Retina (tissue), 1 donor: ENCODE measurements around the gene CCDC159.
"Not testable (repeated sequence)": the region's sequence is repeated elsewhere in the genome, so short reads cannot be mapped to it uniquely, and the experiment has no call there.

Experiments used
- DNase-seq: peaks from one replicate; pipeline ENCODE4 v3.0.0-alpha.2; 2016

CCDC159 gene, protein sequence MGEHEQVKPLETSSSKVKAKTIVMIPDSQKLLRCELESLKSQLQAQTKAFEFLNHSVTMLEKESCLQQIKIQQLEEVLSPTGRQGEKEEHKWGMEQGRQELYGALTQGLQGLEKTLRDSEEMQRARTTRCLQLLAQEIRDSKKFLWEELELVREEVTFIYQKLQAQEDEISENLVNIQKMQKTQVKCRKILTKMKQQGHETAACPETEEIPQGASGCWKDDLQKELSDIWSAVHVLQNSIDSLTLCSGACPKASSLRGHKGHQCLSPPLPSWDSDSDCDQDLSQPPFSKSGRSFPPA

DNA sequence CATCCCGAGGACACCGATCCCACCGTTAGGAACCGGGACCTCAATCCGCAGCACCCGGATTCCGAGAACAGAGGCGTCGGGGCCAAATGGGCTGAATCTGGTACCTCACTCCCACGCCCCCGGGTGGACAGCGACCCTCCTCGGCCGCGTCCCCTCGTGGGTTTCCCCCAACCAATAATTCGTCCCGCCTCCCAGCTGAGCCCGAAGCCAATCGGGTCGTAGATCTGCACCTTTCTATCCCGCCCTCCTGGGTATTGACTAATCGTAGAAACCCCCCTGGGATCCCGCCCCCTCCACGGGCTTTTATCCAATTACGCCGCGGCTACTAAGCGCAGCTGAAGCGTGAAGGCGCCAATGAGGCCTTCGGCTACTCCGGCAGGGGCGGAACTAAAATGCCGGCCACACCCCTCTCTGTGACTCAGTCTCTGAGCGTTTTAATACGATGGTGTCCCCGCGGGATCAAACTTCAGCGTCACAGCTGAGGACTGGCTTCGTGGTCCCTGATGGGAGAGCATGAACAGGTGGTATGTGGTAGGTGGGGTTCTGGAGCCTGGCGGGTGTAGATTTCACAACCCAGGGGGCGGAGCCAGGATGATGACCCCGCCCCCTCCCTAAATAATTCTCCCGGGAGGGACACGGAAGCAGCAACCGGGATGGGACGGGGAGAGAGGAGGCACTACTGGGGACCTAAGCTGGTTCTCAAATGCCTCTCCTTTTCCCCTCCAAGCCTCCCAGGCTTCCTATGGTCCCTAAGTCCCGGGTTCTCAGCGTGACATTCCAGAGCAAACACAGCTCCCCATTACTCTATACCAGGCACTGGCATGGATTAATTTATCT lies at the start of gene CCDC159, which contains the start of gene TMEM205:
Gene CCDC159 (plus strand): TSS at position 416 of the 837 bp plus-strand sequence. CDS start 88 bp downstream, at position 504.
Gene TMEM205 (minus strand): TSS at position 165 of the 837 bp plus-strand sequence. CDS start 649 bp downstream, outside the sequence.
- peak; percentile 94 for DNase-seq

DNA sequence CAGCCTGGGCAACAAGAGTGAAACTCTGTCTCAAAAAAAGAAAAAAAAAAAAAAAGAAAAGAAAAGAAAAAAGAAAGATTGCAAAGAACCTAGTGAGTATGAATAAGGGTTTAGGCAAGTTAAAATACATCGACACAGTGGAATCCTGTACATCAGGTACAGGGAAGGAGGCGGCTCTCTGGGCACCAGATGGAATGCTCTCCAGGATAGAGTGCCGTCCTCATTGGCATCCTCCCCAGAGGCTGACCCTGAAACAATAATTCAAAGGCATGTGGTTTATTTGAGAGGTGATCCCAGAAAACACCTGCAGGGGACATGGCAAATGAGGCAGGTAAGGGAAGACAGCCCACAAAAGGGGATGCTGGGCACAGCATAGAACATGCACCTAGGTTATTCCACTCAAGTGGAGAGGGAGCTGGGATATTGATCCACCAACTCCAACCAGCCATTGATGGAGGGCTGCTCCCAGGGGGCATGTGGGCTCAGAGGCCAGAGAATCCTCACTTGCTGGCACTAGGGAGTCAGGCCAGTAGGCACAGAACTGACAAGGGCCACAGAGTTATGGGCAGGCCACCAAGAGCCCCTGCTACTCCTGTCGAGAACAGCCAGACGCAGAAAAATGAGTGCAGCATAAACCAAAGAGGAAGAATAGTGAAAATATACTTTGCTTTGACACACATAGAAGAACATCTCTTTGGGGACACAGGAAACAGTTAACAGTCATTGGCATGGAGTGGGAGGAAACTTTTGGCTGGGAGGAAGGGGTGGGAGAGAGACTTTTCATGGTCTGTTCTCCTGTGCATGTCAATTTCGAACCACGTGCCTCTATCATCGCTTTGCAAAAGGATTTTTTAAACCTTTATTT lies 46.1 kb upstream of the CCDC159 start:
- no peak for DNase-seq

DNA sequence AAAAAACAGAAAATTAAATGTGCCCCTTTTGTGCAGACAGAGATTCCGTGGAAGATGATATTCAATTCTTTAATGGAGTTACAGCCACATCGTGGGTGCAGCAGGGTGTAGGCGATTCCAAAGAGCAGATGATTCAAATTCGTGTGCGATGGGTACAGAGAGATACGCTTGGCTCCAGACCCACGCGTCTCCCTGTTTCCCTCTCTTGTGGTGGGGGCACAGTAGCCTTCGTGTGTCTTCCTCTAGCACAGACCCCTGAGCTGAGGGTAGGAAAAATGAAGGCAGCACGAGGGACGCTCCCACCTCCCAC lies 45.6 kb upstream of the CCDC159 start:
- DNase-seq: no peak

DNA sequence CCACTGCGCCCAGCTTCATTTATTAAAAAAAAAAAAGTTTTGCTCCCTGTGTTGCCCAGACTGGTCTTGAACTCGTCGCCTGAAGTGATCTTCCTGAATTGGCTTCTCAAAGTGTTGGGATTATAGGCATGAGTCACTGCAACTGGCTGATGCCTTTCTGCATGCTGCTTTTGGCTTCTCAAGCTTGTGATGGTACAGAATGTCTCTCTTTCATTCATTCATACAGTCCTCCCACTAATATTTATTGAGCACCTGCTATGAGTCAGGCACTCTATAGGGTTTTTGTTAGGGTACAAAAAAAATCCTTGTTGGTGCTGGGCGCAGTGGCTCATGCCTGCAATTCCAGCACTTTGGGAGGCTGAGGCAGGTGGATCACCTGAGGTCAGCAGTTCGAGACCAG lies 41.4 kb upstream of the CCDC159 start:
- no peak for DNase-seq

DNA sequence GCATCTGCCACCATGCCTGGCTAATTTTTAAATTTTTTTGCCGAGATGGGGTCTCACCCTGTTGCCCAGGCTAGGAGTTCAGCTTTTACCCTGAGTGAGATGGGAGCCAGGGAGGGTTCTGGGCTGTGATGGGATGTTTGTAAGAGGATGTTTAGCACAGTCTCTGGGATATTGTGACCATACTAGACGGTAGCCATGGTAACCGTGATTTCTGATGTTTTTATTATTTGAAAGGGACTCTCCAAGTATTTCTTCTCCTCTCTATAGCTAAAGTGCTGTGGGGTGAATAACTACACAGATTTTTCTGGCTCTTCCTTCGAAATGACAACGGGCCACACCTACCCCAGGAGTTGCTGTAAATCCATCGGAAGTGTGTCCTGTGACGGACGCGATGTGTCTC lies 40.0 kb upstream of the CCDC159 start:
- DNase-seq: no peak

DNA sequence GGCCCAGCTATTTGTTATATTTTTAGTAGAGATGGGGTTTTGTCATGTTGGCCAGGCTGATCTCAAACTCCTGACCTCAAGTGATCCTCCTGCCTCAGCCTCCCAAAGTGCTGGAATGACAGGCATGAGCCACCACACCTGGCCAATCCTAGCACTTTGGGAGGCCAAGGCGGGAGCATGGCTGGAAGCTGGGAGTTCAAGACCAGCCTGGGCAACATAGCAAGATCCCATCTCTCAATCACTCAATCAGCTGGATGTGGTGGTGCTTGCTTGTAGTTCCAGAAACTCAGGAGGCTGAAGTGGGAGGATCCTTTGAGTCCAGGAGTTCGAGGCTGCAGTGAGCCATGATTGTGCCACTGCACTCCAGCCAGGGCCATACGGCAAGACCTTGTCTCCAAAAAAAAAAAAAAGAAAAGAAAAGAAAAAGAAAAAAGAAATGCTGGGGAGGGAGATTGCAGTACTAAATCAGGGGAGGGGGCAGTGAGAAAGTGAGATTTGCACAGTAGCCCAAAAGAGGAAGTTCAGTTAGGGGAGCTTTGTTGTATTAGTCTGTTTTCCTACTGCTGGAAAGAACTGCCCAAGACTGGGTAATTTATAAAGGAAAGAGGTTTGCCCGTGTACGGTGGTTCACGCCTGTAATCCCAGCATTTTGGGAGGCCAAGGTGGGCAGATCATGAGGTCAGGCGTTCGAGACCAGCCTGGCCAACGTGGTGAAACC lies 25.9 kb upstream of the CCDC159 start:
- not testable (repeated sequence) for DNase-seq

DNA sequence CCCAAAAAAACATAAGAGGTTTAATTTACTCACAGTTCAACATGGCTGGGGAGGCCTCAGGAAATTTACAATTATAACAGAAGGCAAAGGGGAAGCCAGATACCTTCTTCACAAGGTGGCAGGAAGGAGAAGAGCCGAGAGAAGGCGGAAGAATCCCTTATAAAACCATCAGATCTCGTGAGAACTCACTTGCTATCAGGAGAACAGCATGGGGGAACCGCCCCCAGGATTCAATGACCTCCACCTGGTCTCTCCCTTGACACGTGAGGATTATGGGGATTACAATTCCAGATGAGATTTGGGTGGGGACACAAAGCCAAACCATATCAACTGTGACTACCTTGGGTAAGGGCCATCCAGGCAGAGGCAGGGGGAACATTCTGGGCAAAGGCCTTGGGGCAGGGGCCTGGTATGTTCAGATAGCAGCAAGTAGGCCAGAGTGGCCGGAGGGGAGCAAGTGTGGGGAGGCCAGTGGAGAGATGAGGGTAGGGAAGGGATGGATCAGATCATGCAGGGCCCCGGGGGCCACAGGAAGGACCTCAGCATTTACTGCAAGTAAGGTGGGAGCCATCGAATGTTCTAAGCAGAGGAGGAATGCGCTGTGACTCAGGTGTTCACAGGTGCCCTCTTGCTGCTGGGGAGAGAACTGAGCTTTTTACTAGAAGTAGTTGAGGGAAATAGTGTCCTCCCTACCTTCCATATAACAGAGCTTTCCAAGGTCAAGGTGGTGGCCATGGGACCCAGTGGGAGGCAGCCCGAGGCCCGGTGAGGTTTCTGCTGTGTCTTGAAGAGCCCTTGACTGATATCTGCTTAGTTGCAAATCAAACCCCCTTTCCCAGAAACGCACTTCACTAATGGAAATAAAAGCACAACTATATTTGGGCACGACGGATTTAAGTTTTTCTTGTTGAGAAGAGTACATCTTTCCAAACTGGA lies 24.9 kb upstream of the CCDC159 start:
- no peak for DNase-seq

DNA sequence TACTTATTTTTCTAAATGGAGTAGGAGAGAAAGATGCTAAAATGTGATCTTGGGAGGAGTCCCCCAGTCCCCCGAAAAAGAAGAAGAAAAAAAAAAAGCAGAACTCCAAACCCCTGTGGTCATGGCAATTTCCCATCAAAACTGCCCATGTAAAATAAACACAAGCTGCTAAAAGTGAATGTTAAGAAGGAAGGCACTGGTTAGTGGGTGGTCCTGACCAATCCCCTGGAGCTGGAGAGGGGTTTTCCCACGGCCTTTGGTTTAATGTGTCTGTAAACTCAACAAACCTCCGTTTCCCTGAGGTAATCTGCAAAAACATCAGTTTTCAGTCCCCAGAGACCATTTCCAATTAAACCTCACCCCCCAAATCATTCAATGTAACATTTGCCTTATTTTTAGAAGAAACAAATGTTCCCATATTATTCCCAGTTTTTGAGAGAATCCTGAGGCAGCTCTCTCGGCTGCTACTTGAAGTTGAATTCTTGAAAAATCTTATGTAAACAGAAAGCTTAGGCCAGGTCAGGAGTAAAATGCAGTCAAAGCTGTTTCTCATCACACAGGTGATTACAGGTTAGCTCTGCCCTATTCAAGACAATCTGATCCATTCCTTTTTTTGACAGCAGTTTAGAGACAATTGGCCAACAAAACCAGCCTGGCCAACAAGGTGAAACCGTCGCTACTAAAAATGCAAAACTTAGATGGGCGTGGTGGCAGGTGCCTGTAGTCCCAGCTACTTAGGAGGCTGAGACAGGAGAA lies 23.9 kb upstream of the CCDC159 start:
- no peak for DNase-seq

DNA sequence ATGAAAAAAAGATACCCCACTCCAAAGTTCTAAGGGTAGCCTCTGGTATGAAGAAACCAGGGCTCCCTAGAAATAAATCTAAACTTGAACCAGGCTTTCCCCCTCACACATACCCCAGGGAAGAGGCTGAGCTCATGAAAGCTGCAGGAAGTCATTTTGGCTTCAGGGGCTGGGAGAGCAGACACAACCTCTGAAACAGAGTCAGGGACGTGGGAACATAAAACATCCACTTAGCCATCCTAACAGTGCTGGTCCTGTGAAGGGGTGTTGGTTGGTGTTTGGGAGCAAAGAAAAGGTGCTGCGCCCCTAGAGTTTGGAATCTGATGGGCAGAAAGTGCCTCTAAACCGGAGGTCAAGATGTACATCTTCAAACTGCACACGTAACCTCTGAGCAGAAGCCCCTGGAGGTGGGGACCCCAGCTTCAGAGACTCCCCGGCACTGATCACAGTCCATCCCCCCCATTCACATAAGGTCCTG lies 22.7 kb upstream of the CCDC159 start:
- no peak for DNase-seq

DNA sequence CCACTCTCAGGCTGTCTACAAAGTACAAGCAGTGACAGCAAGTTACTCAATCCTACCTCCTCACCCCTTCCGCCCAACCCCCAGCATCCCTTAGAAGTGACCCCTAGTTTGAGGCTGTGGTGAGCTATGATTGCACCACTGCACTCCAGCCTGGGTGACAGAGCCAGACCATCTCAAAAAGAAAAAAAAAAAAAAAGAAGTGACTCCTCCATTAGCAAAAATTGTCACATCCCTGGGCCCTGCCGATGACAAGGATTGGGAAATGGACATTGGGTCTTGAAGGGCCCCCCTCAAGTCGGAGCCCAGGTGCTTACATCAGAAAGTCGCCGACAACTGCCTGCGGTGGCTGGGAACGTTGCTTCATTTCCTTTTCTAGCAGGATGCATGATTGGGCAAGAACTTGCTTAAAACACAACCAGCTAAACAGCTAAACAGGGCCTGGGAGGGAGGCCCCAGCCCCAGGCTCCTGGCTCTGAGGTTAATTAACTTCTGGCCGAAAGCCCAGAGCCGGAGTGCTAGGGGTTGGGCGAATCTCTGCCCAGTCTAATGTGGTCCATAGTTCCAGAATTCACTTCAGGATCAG lies 22.1 kb upstream of the CCDC159 start:
- DNase-seq: no peak

DNA sequence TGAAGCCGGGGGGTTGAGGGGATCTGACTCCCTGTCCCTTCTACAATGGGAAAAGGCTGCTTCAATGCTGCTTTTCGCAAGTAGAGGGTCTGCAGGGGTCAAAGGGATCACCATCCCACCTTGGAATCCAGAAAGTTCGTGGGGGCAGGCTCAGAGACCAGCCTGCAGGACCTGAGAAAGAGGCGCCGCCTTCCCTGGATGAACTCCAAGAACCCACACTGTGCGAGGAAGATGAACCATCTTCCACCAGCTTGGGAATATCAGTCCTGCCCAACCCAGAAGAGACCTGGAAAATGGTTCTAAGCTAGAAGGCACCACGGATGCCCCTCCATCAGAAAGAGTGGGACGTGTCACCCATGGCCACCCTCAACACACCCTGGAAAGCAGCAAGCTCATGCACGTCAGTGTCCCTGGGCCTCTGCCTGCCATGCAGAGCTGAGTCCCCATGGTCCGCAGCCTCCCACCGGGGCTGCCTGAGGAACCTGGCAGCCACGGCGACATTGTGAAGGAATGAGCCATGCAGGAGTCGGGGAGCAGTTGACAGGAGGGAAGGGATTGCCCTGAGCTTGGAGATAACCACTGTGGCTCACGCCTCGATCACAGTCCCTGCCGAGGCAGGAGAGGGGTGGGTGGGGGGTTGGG lies 21.4 kb upstream of the CCDC159 start:
- no peak for DNase-seq

DNA sequence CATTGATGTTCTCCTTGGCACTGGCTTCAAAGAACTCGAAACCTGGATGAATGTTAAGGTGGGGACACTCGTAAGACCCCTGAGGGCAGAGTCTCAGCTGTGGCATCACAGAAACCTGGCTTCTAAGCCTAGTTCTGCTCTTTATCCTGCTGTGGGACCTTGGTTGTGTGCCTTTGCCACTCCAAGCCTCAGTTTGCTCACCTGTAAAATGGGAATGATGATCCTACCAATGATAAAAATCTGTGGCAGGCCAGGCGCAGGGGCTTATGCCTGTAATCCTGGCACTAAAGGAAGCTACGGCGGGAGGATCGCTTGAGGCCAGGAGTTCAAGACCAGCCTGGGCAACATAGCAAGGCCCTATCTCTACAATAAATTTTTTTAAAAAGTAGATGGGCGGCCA lies 20.8 kb upstream of the CCDC159 start:
- DNase-seq: no peak

DNA sequence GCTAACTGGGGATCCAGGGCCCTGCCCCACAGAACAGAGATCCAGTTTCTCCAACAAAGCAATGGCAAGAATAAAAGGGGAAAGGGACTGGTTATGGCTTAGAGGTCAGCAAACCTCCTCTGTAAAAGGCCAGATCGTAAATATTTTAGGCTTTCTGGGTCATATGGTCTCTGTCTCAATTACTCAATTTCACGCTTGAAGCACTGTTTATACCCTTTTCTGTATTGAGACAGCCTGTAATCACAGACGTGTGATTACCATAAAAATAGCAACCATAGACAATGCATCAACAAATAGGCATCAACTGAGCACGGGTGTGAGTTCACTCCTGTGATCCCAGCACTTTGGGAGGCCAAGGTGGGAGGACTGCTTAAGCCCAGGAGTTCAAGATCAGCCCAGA lies 16.2 kb upstream of the CCDC159 start:
- no peak for DNase-seq

DNA sequence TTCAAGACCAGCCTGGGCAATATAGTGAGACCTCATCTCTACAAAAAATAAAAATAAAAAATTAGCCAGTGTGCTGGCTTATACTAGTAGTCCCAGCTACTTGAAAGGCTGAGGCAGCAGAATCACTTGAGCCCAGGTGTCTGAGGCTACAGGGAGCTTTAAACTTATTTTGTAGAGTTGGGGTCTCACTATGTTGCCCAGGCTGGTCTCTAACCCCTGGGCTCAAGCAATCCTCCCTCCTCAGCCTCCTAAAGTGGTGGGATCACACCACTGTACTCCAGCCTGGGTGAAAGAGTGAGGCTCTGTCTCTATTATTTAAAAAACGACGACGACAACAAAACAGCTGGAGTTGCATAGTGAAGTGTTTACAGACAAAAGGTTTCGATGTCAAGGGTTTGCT lies 14.8 kb upstream of the CCDC159 start:
- no peak for DNase-seq

DNA sequence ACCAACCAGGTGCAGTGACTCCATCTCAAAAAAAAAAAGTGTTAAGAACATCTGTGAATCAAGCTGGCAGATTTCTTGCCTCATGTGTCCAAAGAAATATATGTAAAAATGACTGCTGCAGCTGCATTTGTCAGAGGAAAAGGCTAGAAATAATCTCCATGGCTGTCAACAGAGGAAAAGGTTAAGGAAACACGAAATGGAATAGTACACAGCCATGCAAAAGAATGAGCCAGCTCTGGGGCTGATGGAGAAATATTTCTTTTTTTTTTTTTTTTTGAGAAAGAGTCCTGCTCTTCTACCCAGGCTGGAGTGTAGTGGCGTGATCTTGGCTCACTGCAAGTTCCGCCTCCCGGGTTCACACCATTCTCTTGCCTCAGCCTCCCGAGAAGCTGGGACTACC lies 13.5 kb upstream of the CCDC159 start:
- no peak for DNase-seq

DNA sequence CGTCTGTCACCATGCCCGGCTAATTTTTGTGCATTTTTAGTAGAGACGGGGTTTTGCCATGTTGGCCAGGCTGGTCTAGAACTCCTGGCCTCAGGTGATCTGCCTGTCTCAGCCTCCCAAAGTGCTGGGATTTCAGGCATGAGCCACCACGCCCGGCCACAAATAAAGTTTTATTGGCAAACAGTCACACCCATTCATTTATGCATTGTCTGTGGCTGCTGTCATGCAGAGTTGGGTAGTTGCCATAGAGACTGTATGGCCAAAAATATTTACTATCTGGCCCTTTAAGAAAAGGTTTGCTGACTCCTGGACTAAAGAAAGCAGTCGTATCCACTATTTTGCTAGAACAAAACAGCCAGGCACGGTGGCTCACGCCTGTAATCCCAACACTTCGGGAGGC lies 12.5 kb upstream of the CCDC159 start:
- DNase-seq: not testable (repeated sequence)

DNA sequence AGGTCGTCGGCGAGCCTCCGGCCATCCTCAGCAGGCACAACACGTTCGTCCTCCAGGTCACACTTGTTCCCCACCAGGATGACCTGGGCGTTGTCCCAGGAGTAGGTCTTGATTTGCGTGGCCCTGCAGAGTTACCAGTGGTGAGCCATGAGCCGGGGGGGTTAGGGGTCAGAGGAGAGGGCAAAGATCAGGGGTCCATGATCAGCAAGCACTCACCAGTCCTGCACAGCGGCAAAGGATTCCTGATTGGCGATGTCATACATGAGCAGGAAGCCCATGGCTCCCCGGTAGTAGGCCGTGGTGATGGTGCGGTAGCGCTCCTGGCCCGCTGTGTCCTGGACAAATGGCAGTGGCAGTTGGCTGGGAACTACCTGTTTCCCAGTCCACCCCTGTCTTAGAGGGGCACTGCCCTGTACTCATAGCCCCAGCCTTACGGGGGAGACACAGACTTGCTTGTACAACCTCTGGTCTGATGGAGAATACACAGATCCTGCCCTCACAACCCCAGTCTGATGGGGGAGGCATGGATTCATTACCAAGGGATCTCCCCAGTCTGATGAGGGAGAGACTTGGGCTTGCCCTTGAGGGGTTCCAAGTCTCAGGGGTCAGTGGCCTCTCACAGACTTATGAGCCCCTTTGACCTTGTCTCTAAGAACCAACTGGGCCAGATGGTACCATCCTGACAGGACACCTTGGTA lies 10.7 kb upstream of the CCDC159 start:
- DNase-seq: no peak

DNA sequence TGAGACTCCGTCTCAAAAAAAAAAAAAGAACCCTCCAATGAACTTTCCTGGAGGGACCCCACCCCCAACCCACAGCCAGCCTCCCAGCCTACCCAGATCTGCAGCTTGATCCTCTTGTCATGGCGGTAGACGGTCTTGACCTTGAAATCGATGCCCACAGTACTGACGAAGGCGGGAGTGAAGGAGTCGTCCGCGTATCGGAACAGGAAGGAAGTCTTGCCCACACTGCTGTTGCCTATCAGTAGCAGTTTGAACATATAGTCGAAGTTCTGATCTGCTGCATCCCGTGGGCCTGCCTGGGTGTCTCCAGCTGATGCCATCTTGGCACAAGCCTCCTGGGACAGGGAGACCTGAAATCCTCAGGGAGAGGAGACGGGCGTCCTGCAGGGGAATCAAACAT lies 9.2 kb upstream of the CCDC159 start:
- no peak for DNase-seq

DNA sequence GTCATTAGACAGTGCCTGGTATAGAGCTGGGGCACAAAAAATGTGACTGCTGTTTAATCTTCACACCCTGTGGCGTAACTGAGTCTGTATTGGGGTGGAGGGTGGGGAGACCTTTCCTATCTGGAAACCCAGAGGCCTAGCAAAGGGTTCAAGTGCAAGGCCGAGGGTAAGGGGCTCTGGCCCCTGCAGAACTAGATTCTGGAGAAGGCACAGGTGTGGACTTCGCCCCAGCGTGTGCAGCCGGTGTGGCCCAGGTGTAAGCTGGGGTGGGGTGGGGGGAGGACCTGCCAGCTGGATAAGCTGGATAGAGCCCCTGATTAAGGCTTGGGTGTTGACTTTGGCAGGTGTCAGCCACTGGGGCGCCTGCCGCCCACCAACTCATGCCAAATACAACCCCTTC lies 8.2 kb upstream of the CCDC159 start:
- DNase-seq: no peak
